ENCODE measurements around the gene TTC7B.

The TTC7B gene

GRCh38 chr14:90587918-90588317, 228.3 kb downstream of the TTC7B start:
- 0 out of 2 replicates have a peak, but pooled peaks cover 4% of the 10 kb centered on the region for H3K27me3 ChIP-seq (ENCODE audit: insufficient read depth, low read length)
- H3K9me2 ChIP-seq (ENCODE audit: low read depth, low read length): no peaks in the 10 kb centered on the region
- H3K4me3 ChIP-seq (ENCODE audit: low read depth, low read length, poor library complexity, severe bottlenecking): no peak overlapping the region
- no peaks in the 10 kb centered on the region for H3F3A ChIP-seq (ENCODE audit: insufficient read depth, low read length)
- no peaks in the 10 kb centered on the region for H3K9me3 ChIP-seq (ENCODE audit: low read length)
- TF ChIP-seq CTCF (IDR thresholded peaks at IDR 0.05; ENCODE audit: low read length) (no peak), EZH2 (IDR thresholded peaks at IDR 0.05; ENCODE audit: borderline replicate concordance, low read length) (no peak)
- no peak overlapping the region for H3K9ac ChIP-seq (ENCODE audit: low read length)
- H4K20me1 ChIP-seq (ENCODE audit: insufficient read depth, low read length): no peaks in the 10 kb centered on the region
- H3K4me2 ChIP-seq (ENCODE audit: low read length): no peak overlapping the region
- H3K27ac ChIP-seq (ENCODE audit: low read depth, low read length, poor library complexity, severe bottlenecking): no peak overlapping the region
- no peaks in the 10 kb centered on the region for H3K36me3 ChIP-seq (ENCODE audit: insufficient read depth, low read length)
- H3K4me1 ChIP-seq (ENCODE audit: insufficient read depth, low read length, severe bottlenecking): no peaks in the 10 kb centered on the region
- H3K79me2 ChIP-seq (ENCODE audit: insufficient read depth, low read length): no peaks in the 10 kb centered on the region
- no peak overlapping the region for H2AFZ ChIP-seq (ENCODE audit: low read length)

GRCh38 chr14:90587252-90587910, 228.8 kb downstream of the TTC7B start:
- Histone ChIP-seq H3K9me3 (ENCODE audit: low read length) (no peaks in the 10 kb centered on the region), H3K4me1 (ENCODE audit: insufficient read depth, low read length, severe bottlenecking) (no peaks in the 10 kb centered on the region), H3F3A (ENCODE audit: insufficient read depth, low read length) (no peaks in the 10 kb centered on the region), H3K9ac (ENCODE audit: low read length) (no peak overlapping the region), H3K4me3 (ENCODE audit: low read depth, low read length, poor library complexity, severe bottlenecking) (no peak overlapping the region), H3K27me3 (ENCODE audit: insufficient read depth, low read length) (0 out of 2 replicates have a peak, but pooled peaks cover 4% of the 10 kb centered on the region), H3K36me3 (ENCODE audit: insufficient read depth, low read length) (no peaks in the 10 kb centered on the region), H2AFZ (ENCODE audit: low read length) (no peak overlapping the region), H3K4me2 (ENCODE audit: low read length) (no peak overlapping the region), H3K79me2 (ENCODE audit: insufficient read depth, low read length) (no peaks in the 10 kb centered on the region), H3K9me2 (ENCODE audit: low read depth, low read length) (no peaks in the 10 kb centered on the region), H3K27ac (ENCODE audit: low read depth, low read length, poor library complexity, severe bottlenecking) (no peak overlapping the region), H4K20me1 (ENCODE audit: insufficient read depth, low read length) (no peaks in the 10 kb centered on the region)
- no peak for TF ChIP-seq CTCF (IDR thresholded peaks at IDR 0.05; ENCODE audit: low read length)
- TF ChIP-seq EZH2 (IDR thresholded peaks at IDR 0.05; ENCODE audit: borderline replicate concordance, low read length): no peak

GRCh38 chr14:90585106-90585505, 231.1 kb downstream of the TTC7B start:
- no peaks in the 10 kb centered on the region for H3K4me1 ChIP-seq (ENCODE audit: insufficient read depth, low read length, severe bottlenecking)
- H3K9ac ChIP-seq (ENCODE audit: low read length): no peak overlapping the region
- no peak overlapping the region for H2AFZ ChIP-seq (ENCODE audit: low read length)
- no peak for TF ChIP-seq EZH2 (IDR thresholded peaks at IDR 0.05; ENCODE audit: borderline replicate concordance, low read length)
- H3K79me2 ChIP-seq (ENCODE audit: insufficient read depth, low read length): no peaks in the 10 kb centered on the region
- H4K20me1 ChIP-seq (ENCODE audit: insufficient read depth, low read length): no peaks in the 10 kb centered on the region
- H3K4me2 ChIP-seq (ENCODE audit: low read length): no peak overlapping the region
- no peaks in the 10 kb centered on the region for H3K36me3 ChIP-seq (ENCODE audit: insufficient read depth, low read length)
- H3K9me2 ChIP-seq (ENCODE audit: low read depth, low read length): no peaks in the 10 kb centered on the region
- H3K9me3 ChIP-seq (ENCODE audit: low read length): no peaks in the 10 kb centered on the region
- no peak overlapping the region for H3K4me3 ChIP-seq (ENCODE audit: low read depth, low read length, poor library complexity, severe bottlenecking)
- H3K27me3 ChIP-seq (ENCODE audit: insufficient read depth, low read length): 0 out of 2 replicates have a peak, but pooled peaks cover 11% of the 10 kb centered on the region
- H3K27ac ChIP-seq (ENCODE audit: low read depth, low read length, poor library complexity, severe bottlenecking): no peak overlapping the region
- H3F3A ChIP-seq (ENCODE audit: insufficient read depth, low read length): no peaks in the 10 kb centered on the region
